ENCODE measurements around the gene ABCB10.

Gene ABCB10

GRCh38 chr1:229590119-229590518 lies 31.6 kb upstream of the ABCB10 start:
- Histone ChIP-seq H3K27me3 (ENCODE audit: control insufficient read depth, low read length) (no peaks in the 10 kb centered on the region), H4K20me1 (ENCODE audit: control insufficient read depth, insufficient read depth, low read depth, low read length) (no peaks in the 10 kb centered on the region), H3K4me3 (ENCODE audit: low read length) (no peak overlapping the region), H3F3A (ENCODE audit: control insufficient read depth, insufficient read depth) (no peaks in the 10 kb centered on the region), H3K36me3 (ENCODE audit: control insufficient read depth, low read length) (peaks cover 14% of the 10 kb centered on the region), H3K9me2 (replicated peaks; ENCODE audit: control insufficient read depth, low read length) (no peaks in the 10 kb centered on the region), H3K9me3 (ENCODE audit: control insufficient read depth, insufficient read depth, low read length) (no peaks in the 10 kb centered on the region), H3K27ac (ENCODE audit: low read depth, low read length) (no peak overlapping the region), H3K79me2 (ENCODE audit: control insufficient read depth, low read length) (no peaks in the 10 kb centered on the region), H3K4me1 (ENCODE audit: control insufficient read depth, low read length) (no peaks in the 10 kb centered on the region), H3K4me2 (ENCODE audit: low read length) (no peak overlapping the region)
- TF ChIP-seq EZH2phosphoT487 (IDR thresholded peaks at IDR 0.05; ENCODE audit: borderline replicate concordance, low read length) (no peak), CTCF (IDR thresholded peaks at IDR 0.05; ENCODE audit: low read depth, low read length, poor library complexity, severe bottlenecking) (no peak)

- TF ChIP-seq CTCF (IDR thresholded peaks at IDR 0.05; ENCODE audit: low read depth, low read length, poor library complexity, severe bottlenecking) (no peak), EZH2phosphoT487 (IDR thresholded peaks at IDR 0.05; ENCODE audit: borderline replicate concordance, low read length) (no peak)
- H4K20me1 ChIP-seq (ENCODE audit: control insufficient read depth, insufficient read depth, low read depth, low read length): no peaks in the 10 kb centered on the region
- H3F3A ChIP-seq (ENCODE audit: control insufficient read depth, insufficient read depth): no peaks in the 10 kb centered on the region
- H3K27ac ChIP-seq (ENCODE audit: low read depth, low read length): no peak overlapping the region
- H3K79me2 ChIP-seq (ENCODE audit: control insufficient read depth, low read length): no peaks in the 10 kb centered on the region
- no peak overlapping the region for H3K4me2 ChIP-seq (ENCODE audit: low read length)
- no peaks in the 10 kb centered on the region for H3K36me3 ChIP-seq (ENCODE audit: control insufficient read depth, low read length)
- no peaks in the 10 kb centered on the region for H3K9me3 ChIP-seq (ENCODE audit: control insufficient read depth, insufficient read depth, low read length)
- H3K9me2 ChIP-seq (replicated peaks; ENCODE audit: control insufficient read depth, low read length): no peaks in the 10 kb centered on the region
- H3K27me3 ChIP-seq (ENCODE audit: control insufficient read depth, low read length): no peaks in the 10 kb centered on the region
- peaks cover under 1% of the 10 kb centered on the region; the same call in 1 of the 2 replicates for H3K4me1 ChIP-seq (ENCODE audit: control insufficient read depth, low read length)
- no peak overlapping the region for H3K4me3 ChIP-seq (ENCODE audit: low read length)
Observed at GRCh38 chr1:229585338-229585737, 26.8 kb upstream of the ABCB10 start.

- no peaks in the 10 kb centered on the region for H3K79me2 ChIP-seq (ENCODE audit: control insufficient read depth, low read length)
- no peak overlapping the region for H3K4me3 ChIP-seq (ENCODE audit: low read length)
- H3F3A ChIP-seq (ENCODE audit: control insufficient read depth, insufficient read depth): no peaks in the 10 kb centered on the region
- H3K4me1 ChIP-seq (ENCODE audit: control insufficient read depth, low read length): peaks cover 24% of the 10 kb centered on the region
- TF ChIP-seq EZH2phosphoT487 (IDR thresholded peaks at IDR 0.05; ENCODE audit: borderline replicate concordance, low read length) (no peak), CTCF (IDR thresholded peaks at IDR 0.05; ENCODE audit: low read depth, low read length, poor library complexity, severe bottlenecking) (no peak)
- no peaks in the 10 kb centered on the region for H4K20me1 ChIP-seq (ENCODE audit: control insufficient read depth, insufficient read depth, low read depth, low read length)
- H3K9me3 ChIP-seq (ENCODE audit: control insufficient read depth, insufficient read depth, low read length): no peaks in the 10 kb centered on the region
- no peak overlapping the region for H3K4me2 ChIP-seq (ENCODE audit: low read length)
- H3K27ac ChIP-seq (ENCODE audit: low read depth, low read length): no peak overlapping the region
- no peaks in the 10 kb centered on the region for H3K9me2 ChIP-seq (replicated peaks; ENCODE audit: control insufficient read depth, low read length)
- no peaks in the 10 kb centered on the region for H3K36me3 ChIP-seq (ENCODE audit: control insufficient read depth, low read length)
- H3K27me3 ChIP-seq (ENCODE audit: control insufficient read depth, low read length): no peaks in the 10 kb centered on the region
Observed at GRCh38 chr1:229582715-229583114, 24.2 kb upstream of the ABCB10 start.
